OCI-LY1 (cell line): Measurements from ENCODE around the gene ITSN1.

Source experiments
- H2AFZ ChIP-seq: fragments of 200-600 bp; sonication (generic), shearing (Covaris generic); 2 replicates; pipeline ENCODE4 v1.6.0; 2014; ENCODE audit warnings: antibody characterized with exemption, mild to moderate bottlenecking, low read length
- H3F3A ChIP-seq: fragments of 200-600 bp; sonication (generic), shearing (Covaris generic); 2 replicates; pipeline ENCODE4 v1.6.0; 2014; ENCODE audit warnings: mild to moderate bottlenecking, antibody characterized with exemption, low read length, moderate library complexity; ENCODE audit not compliant: insufficient read depth
- H3K27ac ChIP-seq: fragments of 200-600 bp; sonication (generic); 2 replicates; pipeline ENCODE4 v1.5.1; 2014; ENCODE audit warnings: low read length, mixed run types, mild to moderate bottlenecking, low read depth; ENCODE audit not compliant: poor library complexity, severe bottlenecking
- H3K27me3 ChIP-seq: fragments of 200-600 bp; sonication (generic); 2 replicates; pipeline ENCODE4 v1.6.0; 2014; ENCODE audit warnings: antibody characterized with exemption, mild to moderate bottlenecking, low read length, moderate library complexity; ENCODE audit not compliant: insufficient read depth
- H3K36me3 ChIP-seq: fragments of 200-600 bp; sonication (generic); 2 replicates; pipeline ENCODE4 v1.6.1; 2014; ENCODE audit warnings: mild to moderate bottlenecking, antibody characterized with exemption, low read length, moderate library complexity, mixed read lengths; ENCODE audit not compliant: insufficient read depth
- H3K4me1 ChIP-seq: fragments of 200-600 bp; sonication (generic); 2 replicates; pipeline ENCODE4 v1.5.1; 2014; ENCODE audit warnings: mild to moderate bottlenecking, low read length, moderate library complexity; ENCODE audit not compliant: insufficient read depth, severe bottlenecking
- H3K4me2 ChIP-seq: fragments of 200-600 bp; sonication (generic), shearing (Covaris generic); 2 replicates; pipeline ENCODE4 v1.6.1; 2014; ENCODE audit warnings: low read length
- H3K4me3 ChIP-seq: fragments of 200-600 bp; sonication (generic); 2 replicates; pipeline ENCODE4 v1.5.1; 2014; ENCODE audit warnings: low read length, low read depth, mild to moderate bottlenecking, mixed read lengths; ENCODE audit not compliant: poor library complexity, severe bottlenecking
- H3K79me2 ChIP-seq: fragments of 200-600 bp; shearing (Covaris generic); 2 replicates; pipeline ENCODE4 v1.6.1; 2016; ENCODE audit warnings: mixed run types, low read length, mixed read lengths; ENCODE audit not compliant: insufficient read depth
- H3K9ac ChIP-seq: fragments of 200-600 bp; sonication (generic), shearing (Covaris generic); 2 replicates; pipeline ENCODE4 v1.6.1; 2014; ENCODE audit warnings: mild to moderate bottlenecking, low read length, mixed read lengths
- H3K9me2 ChIP-seq: fragments of 200-600 bp; sonication (generic), shearing (Covaris generic); 2 replicates; pipeline ENCODE4 v1.6.1; 2014; ENCODE audit warnings: low read depth, mild to moderate bottlenecking, low read length, mixed read lengths
- H3K9me3 ChIP-seq: fragments of 200-600 bp; shearing (Covaris generic); 2 replicates; pipeline ENCODE4 v1.6.1; 2014; ENCODE audit warnings: low read length, mixed read lengths
- H4K20me1 ChIP-seq: fragments of 200-600 bp; sonication (generic), shearing (Covaris generic); 2 replicates; pipeline ENCODE4 v1.6.0; 2016; ENCODE audit warnings: mild to moderate bottlenecking, low read length; ENCODE audit not compliant: insufficient read depth
- EZH2 ChIP-seq: fragments of 200-600 bp; sonication (generic), shearing (Covaris generic); IDR thresholded peaks from 2 replicates; pipeline ENCODE4 v1.8.0; 2017; ENCODE audit warnings: borderline replicate concordance, mixed run types, mild to moderate bottlenecking, antibody characterized with exemption, low read length, moderate library complexity, mixed read lengths
- TF ChIP-seq, protein P1 (sequence below): fragments of 200-600 bp; sonication (generic), shearing (Covaris generic); IDR thresholded peaks from 2 replicates; pipeline ENCODE4 v1.5.1; 2017; ENCODE audit warnings: mild to moderate bottlenecking, antibody characterized with exemption, low read length, moderate library complexity, mixed read lengths

Gene ITSN1

DNA sequence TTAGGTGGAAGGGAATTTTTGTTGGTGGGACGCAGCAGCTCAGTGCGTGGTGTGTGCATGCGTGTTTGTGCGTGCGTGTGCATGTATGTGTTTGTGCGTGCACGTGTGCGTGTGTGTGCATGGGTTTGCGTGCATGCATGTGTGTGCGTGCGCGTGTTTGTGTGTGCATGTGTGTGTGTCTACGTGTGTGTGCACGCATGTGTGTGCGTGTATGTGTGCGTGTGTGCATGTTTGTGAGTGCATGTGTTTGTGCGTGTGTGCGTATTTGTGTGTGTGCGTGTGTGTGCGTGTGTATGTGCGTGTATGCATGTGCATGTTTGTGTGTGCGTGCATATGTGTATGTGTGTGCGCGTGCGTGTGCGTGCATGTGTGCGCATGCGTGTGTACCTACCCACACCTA is 253.1 kb downstream of the ITSN1 start:
- H4K20me1 ChIP-seq: no peaks in the 10 kb centered on the region
- no peaks in the 10 kb centered on the region; the same call in 1 of the 2 replicates for H3K27me3 ChIP-seq
- H3K9ac ChIP-seq: no peak overlapping the region
- H3K4me2 ChIP-seq: no peak overlapping the region
- no peaks in the 10 kb centered on the region for H3F3A ChIP-seq
- H2AFZ ChIP-seq: no peak overlapping the region
- no peaks in the 10 kb centered on the region for H3K9me2 ChIP-seq
- H3K4me1 ChIP-seq: peaks cover 3% of the 10 kb centered on the region
- TF ChIP-seq EZH2: no peak
- TF ChIP-seq, protein P1, sequence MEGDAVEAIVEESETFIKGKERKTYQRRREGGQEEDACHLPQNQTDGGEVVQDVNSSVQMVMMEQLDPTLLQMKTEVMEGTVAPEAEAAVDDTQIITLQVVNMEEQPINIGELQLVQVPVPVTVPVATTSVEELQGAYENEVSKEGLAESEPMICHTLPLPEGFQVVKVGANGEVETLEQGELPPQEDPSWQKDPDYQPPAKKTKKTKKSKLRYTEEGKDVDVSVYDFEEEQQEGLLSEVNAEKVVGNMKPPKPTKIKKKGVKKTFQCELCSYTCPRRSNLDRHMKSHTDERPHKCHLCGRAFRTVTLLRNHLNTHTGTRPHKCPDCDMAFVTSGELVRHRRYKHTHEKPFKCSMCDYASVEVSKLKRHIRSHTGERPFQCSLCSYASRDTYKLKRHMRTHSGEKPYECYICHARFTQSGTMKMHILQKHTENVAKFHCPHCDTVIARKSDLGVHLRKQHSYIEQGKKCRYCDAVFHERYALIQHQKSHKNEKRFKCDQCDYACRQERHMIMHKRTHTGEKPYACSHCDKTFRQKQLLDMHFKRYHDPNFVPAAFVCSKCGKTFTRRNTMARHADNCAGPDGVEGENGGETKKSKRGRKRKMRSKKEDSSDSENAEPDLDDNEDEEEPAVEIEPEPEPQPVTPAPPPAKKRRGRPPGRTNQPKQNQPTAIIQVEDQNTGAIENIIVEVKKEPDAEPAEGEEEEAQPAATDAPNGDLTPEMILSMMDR: no peak
- no peaks in the 10 kb centered on the region for H3K79me2 ChIP-seq
- no peak overlapping the region for H3K27ac ChIP-seq
- H3K4me3 ChIP-seq: no peak overlapping the region
- 0 out of 2 replicates have a peak, but pooled peaks cover under 1% of the 10 kb centered on the region for H3K36me3 ChIP-seq
- H3K9me3 ChIP-seq: no peaks in the 10 kb centered on the region

DNA sequence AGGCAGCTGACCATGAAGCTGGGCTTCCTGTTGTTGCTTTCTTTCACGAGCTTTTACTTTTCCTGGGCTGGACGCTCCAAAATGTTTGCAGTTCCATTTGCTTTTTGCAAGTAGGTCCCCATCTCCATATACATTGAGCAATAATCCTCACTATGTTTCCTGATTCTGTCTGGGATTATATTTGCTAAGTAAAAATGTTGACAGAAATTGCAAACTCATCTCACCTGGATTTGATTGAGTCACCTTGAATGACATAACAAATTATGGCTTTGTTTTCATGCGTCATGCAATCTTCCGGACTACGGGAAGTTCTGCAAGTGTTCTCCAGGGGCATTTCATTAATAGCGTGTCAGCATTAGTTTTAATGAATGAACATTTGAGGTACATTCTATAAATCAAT is 254.4 kb downstream of the ITSN1 start:
- peaks cover 3% of the 10 kb centered on the region for H3K4me1 ChIP-seq
- H2AFZ ChIP-seq: no peak overlapping the region
- H3K4me3 ChIP-seq: no peak overlapping the region
- no peak overlapping the region for H3K4me2 ChIP-seq
- no peaks in the 10 kb centered on the region for H3K79me2 ChIP-seq
- H3K27ac ChIP-seq: no peak overlapping the region
- H3K9me3 ChIP-seq: no peaks in the 10 kb centered on the region
- H3K9me2 ChIP-seq: no peaks in the 10 kb centered on the region
- no peak for TF ChIP-seq EZH2
- H3F3A ChIP-seq: no peaks in the 10 kb centered on the region
- no peak overlapping the region for H3K9ac ChIP-seq
- no peaks in the 10 kb centered on the region for H3K27me3 ChIP-seq
- peaks cover 14% of the 10 kb centered on the region for H3K36me3 ChIP-seq
- no peaks in the 10 kb centered on the region for H4K20me1 ChIP-seq

GRCh38 chr21:33897098-33897497 is 254.8 kb downstream of the ITSN1 start:
- no peak for TF ChIP-seq EZH2
- TF ChIP-seq, protein P1: no peak
- Histone ChIP-seq H3K9me3 (no peaks in the 10 kb centered on the region), H3K4me1 (peaks cover 3% of the 10 kb centered on the region), H3K36me3 (peaks cover 18% of the 10 kb centered on the region), H3K9me2 (no peaks in the 10 kb centered on the region), H3F3A (no peaks in the 10 kb centered on the region), H4K20me1 (no peaks in the 10 kb centered on the region), H3K79me2 (no peaks in the 10 kb centered on the region), H3K4me2 (no peak overlapping the region), H3K27me3 (no peaks in the 10 kb centered on the region), H3K27ac (no peak overlapping the region), H3K9ac (no peak overlapping the region), H3K4me3 (no peak overlapping the region), H2AFZ (no peak overlapping the region)

- H3K27ac ChIP-seq: no peak overlapping the region
- H2AFZ ChIP-seq: no peak overlapping the region
- H3K79me2 ChIP-seq: no peaks in the 10 kb centered on the region
- H4K20me1 ChIP-seq: no peaks in the 10 kb centered on the region
- no peak overlapping the region for H3K4me3 ChIP-seq
- no peaks in the 10 kb centered on the region for H3K27me3 ChIP-seq
- no peaks in the 10 kb centered on the region for H3F3A ChIP-seq
- H3K9me3 ChIP-seq: no peaks in the 10 kb centered on the region
- no peak overlapping the region for H3K4me2 ChIP-seq
- H3K4me1 ChIP-seq: peaks cover 3% of the 10 kb centered on the region
- H3K36me3 ChIP-seq: peaks cover 24% of the 10 kb centered on the region
- TF ChIP-seq, protein P1: no peak
- TF ChIP-seq EZH2: no peak
- H3K9ac ChIP-seq: no peak overlapping the region
- no peaks in the 10 kb centered on the region for H3K9me2 ChIP-seq
Measured at GRCh38 chr21:33897739-33898138, 255.4 kb downstream of the ITSN1 start.
